Stimulated activated naive CD4-positive, alpha-beta T cell (primary cell): ENCODE measurements around the gene CTSW.

ENCODE experiments used
- DNase-seq, 6 experiments: peaks; one replicate each; lab custom pipeline; 2025; lab: John Stamatoyannopoulos, UW

Gene CTSW

DNA sequence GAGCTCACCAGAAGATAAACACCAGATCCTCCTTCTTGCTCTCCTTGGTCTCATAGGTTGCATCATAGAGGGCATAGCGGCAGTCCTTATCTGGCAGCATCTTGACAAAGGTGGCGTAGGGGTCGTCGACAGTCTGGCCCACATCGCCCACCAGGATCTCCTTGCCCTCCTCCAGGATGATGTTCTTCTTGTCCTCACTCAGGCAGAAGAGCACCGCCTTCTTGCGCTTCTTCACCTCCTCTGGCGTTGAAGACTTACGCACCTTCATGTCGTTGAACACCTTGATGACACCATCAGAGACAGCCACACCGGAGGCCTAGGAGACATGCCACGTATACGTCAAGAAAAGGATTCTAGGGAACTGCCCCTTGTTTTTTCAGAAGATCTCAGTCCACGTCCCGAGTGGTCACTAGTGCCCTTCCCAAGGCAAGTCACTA lies 23.7 kb upstream of the CTSW start:
- DNase-seq = no peak

DNA sequence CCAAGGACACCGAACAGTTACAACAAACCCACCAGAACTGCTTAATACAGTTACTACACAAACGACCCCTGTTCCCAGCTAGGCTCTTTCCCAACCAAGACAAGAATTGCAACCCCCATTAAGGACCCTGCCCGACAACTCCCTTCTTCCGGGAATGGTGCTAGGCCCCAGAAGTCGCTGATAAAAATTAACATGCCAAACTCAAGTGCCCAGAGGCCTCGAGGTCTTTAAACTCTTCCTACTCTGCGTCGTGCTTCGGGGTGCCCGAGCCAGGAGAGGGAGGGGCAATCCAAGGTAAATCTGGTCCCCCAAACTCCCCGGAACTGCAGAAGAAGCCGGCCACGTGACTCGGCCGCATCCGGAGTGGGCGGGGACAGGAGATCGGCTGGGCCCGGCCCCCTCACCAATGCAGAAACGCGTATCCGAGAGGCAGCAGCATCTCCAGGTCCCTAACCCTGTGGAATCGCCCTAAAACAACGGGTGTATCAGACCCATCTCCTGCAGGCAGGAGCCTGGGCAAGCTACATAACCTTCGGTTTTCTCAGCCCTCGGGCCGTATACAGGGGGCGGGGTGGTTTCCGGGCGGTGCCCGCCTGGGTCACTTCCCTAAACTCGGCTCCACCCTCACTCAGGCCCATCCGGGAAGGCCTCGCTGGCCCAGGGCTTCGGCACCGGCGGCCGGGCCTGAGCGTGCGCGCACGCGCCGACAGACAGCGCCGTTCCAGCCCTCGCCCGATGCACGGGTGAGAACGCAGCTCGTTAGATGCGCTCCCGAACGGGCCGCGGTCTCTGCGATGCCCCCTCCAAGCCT lies 22.7 kb upstream of the CTSW start:
- peak; percentile 73 to 84 (median 80) for DNase-seq

- peak; percentile 44 to 82 (median 68) for DNase-seq
These were observed 22.2 kb upstream of the CTSW start for GRCh38 chr11:65857500-65857852.

GRCh38 chr11:65857853-65858680 lies 21.6 kb upstream of the CTSW start, which contains the start of gene CFL1:
CFL1 (minus strand) TSS chr11:65858180; CDS start chr11:65858099, 81 bp downstream.
- peak; percentile 92 to 97 (median 96) for DNase-seq

DNA sequence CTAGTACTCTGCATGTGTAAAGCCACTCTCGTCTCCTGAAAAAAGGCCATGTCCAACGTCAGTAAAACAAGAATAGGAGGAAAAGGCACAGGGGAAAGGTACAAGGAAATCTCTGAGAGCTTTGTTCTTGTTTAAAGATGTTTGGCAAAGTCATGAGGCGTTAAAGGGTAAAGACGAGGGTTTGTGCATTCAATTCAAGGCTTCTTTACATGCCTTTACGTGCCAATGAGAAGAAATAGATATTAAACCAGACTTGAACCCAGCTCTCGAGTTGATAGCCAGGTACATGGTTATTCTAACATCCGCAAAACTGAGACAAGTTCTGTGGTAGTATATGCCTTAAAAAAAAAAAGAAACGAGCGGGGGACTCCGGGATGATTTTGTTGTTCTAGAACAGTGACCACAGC lies 21.0 kb upstream of the CTSW start:
- no peak for DNase-seq

DNA sequence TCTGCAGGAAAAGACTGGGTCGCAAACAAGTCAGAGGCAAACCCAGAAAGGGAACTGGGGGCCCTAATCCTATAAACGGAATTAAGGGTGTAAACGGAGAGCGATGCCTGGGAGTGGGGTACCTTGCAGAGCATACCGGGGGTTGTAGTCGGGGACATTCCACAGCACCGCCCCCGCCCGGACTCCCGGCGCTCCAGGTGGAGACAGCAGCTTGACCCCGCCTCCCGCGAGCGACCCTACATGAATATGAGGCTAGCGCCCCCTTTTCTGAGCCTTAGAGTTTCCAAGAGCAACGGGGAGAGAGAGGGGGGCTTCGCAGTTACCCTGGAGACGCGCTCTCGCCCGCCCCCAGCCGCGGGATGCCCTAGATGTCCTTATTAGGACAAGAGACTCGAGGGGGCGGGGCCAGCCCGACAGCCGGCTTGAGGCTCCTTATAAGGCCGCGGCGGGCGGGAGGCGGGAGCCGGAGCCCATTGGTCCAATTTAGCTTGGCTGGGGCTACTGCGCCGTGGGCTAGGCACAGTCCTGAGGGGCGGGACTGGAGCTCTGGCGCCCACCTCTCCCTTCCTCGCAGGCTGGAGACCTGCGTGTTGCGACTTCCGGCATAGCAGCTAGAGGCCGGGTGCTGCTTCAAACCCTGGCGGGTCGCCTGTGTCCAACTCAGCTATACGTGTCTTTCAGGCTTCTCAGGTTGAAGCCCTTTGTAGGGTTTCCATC lies 20.4 kb upstream of the CTSW start:
- peak; percentile 86 to 97 (median 90) for DNase-seq

DNA sequence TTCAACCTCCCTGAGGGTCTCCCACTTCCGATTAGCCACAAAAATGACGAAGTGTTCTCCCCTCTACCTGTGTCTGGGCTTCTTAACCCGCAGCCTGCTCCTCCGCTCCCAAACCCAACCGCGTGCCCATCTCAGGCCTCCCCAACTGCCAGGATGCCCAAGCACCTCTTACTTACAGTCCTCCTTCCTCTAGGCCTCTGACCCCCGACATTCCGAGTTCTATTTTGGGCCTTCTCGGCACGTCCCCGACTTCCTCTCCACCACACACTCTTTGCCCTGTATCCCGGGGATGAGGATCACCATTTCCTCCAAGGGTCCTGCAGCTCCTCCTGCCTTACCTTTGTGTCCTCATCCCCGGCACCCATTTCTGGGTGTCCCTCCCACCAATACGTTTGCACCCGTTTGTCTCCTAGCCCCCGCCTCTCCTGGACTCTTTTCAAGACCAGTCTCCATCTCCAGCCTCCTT lies 19.8 kb upstream of the CTSW start:
- DNase-seq = peak in 2 of 6 experiments; percentile 51 to 70

DNA sequence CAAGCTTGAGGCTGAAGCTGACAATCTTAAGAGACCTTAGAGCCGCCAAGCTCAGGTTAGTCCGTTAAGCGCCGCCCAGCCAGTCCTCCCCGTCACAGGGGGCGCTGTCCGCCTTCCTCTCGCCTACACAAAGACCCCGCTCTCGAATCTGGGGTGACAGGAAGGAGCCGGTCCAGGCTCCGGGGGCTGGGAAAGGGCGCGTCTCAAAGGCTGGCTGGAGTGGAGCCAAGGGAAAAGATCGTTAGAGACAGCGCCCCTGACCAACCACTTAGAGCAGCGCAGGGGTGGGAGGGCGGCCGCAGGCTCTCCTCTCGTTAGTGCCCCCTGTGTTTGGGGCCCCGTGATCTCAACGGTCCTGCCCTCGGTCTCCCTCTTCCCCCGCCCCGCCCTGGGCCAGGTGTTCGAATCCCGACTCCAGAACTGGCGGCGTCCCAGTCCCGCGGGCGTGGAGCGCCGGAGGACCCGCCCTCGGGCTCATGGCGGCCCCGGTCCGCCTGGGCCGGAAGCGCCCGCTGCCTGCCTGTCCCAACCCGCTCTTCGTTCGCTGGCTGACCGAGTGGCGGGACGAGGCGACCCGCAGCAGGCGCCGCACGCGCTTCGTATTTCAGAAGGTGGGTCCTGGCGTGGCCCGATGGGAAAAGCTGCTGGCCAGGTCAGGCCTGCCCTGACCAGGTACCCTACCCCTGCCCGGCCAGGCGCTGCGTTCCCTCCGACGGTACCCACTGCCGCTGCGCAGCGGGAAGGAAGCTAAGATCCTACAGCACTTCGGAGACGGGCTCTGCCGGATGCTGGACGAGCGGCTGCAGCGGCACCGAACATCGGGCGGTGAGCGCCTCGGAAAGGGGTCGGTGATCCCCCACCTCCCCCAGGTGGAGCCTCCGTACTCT lies 19.1 kb upstream of the CTSW start, which contains the start of gene MUS81:
MUS81 (plus strand) TSS at position 156 of the 887 bp plus-strand sequence; CDS start at position 477, 321 bp downstream.
- peak; percentile 88 to 96 (median 93) for DNase-seq

DNA sequence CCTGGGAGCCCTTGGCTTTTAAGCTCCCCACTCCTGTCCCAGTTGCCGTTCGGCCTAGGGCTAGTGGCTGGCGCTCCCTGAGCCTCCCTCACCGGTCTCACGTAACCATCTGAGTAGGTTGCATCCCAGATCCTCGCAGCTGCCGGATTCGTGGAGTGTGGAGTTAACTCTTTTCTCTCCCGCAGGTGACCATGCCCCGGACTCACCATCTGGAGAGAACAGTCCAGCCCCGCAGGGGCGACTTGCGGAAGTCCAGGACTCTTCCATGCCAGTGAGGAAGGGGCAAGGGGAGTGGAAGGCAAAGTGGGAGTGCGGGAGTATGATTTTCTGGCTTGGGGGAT lies 18.5 kb upstream of the CTSW start:
- DNase-seq = no peak

- DNase-seq = no peak
These were observed 18.0 kb upstream of the CTSW start for GRCh38 chr11:65861533-65862183.

GRCh38 chr11:65862191-65862735 lies 17.4 kb upstream of the CTSW start:
- DNase-seq = no peak

GRCh38 chr11:65862941-65863888 lies 16.4 kb upstream of the CTSW start:
- DNase-seq = no peak

- no peak for DNase-seq
These were observed 15.5 kb upstream of the CTSW start for GRCh38 chr11:65863889-65864705.

DNA sequence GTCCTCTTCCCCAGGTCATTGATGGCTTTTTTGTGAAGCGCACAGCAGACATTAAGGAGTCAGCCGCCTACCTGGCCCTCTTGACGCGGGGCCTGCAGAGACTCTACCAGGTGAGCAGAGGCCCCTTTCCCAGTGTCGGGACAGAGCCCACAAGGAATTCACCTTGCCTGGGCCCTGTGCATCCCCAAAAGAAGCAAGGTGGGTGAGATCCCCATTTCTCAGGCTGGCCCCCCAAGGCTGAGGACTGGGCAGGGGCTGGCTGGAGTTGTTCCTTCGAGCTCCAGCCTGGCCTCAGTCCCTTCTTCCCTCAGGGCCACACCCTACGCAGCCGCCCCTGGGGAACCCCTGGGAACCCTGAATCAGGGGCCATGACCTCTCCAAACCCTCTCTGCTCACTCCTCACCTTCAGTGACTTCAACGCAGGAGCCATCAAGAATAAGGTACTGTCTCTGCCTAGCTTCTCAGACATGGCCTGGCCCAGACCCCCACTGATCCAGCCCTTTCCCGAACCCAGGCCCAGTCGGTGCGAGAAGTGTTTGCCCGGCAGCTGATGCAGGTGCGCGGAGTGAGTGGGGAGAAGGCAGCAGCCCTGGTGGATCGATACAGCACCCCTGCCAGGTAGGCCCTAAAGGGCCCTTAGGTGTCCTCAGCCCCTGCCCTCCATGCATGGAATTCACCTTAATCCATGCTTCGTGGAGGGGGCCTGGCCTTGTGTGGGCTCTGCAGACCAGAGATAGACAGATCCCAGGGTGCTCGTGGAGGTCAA lies 14.7 kb upstream of the CTSW start:
- DNase-seq = no peak

DNA sequence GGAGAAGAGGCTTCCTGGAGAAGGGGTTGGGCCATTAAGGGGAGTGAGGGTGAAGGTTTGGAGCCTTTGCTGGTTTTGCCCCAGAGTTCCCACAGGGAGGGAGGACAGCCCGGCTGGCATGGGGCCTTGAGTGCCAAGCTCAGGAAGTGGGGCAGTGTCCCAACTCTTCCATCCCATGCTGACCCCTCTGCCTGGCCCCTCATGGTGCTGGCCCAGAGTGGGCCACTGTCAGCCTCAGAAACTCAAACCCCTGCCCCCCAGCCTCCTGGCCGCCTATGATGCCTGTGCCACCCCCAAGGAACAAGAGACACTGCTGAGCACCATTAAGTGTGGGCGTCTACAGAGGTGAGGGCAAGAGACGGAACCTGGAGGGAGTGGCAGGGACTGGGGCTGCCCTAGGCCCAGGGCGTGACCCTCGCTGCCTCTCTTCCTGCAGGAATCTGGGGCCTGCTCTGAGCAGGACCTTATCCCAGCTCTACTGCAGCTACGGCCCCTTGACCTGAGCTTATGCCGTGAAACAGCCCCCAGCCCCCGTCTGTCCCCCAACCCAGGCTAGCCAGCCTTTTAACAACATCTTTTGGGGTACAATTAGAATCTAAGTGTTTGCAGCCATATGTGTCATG lies 14.0 kb upstream of the CTSW start:
- DNase-seq = no peak

GRCh38 chr11:65866509-65867283 lies 12.9 kb upstream of the CTSW start:
- no peak for DNase-seq
